Measurements from ENCODE around the gene DNAH8. TPM values are rescaled to one million over a fixed set of nuclear protein-coding genes. Genes with fewer than 3 reads are reported as not detected.

DNAH8 gene
- polyA plus RNA-seq, 1 of the 3 experiments (the other 2 are of a cell fraction), result not detected

DNA sequence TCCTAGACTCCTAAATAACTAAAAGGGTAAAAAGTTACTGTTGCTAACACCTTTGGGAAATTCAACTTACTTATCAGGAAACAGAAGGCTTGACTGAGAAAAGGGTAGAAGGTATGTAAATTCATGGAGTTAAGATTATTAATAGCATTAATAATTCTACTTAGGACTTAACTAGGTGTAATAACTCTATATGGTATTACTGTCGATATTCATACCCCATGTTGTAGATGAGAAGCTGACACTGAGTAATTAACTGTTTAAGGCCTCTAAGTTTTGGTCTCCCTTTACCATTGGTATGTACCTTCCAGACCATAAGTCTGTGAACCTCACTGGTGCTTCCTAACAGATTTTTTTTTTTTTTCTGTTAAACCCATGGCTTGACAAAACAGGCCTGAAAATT is 27.6 kb upstream of the DNAH8 start:
- peaks cover 0 to 5% of the 10 kb centered on the region in 2 experiments; a peak in 1 of 4 replicates for H3K4me1 ChIP-seq (ENCODE audit: control insufficient read depth in 1 of 2, insufficient read depth in 2 of 2, low read depth in 1 of 2, low read length in 1 of 2)
- WGBS (ENCODE audit: low lambda C conversion rate), result 100% methylated on average over 1 of the region's 1 CpG
- H3K27ac ChIP-seq (ENCODE audit: low read depth in 2 of 2, low read length in 1 of 2), result no peak overlapping the region
- ChIA-PET CTCF (no interaction called here), POLR2A (no interaction called here)
- H3K9me3 ChIP-seq, result no peaks in the 10 kb centered on the region
- H3K9me2 ChIP-seq, result no peaks in the 10 kb centered on the region
- no peak overlapping the region for H3K4me2 ChIP-seq
- no peak overlapping the region for H3K4me3 ChIP-seq (ENCODE audit: low read depth in 2 of 2, low read length in 1 of 2)
- no peak overlapping the region for H3K9ac ChIP-seq
- peaks cover 17% of the 10 kb centered on the region; the same call in 1 of the 2 replicates for H4K20me1 ChIP-seq (ENCODE audit: insufficient read depth)
- H3F3A ChIP-seq (replicated peaks; ENCODE audit: insufficient read depth), result peaks cover 7% of the 10 kb centered on the region
- H2AFZ ChIP-seq (ENCODE audit: low read depth), result no peak overlapping the region
- H3K36me3 ChIP-seq (replicated peaks in 1 of 2; ENCODE audit: control insufficient read depth in 1 of 2, insufficient read depth in 2 of 2, low read length in 1 of 2), result peaks cover 14 to 32% of the 10 kb centered on the region in 2 experiments
- no peaks in the 10 kb centered on the region for H3K27me3 ChIP-seq (ENCODE audit: insufficient read depth)
- no peak for TF ChIP-seq EZH2phosphoT487 (IDR thresholded peaks at IDR 0.05; ENCODE audit: borderline replicate concordance, low read depth)
- TF ChIP-seq PBX3 (IDR thresholded peaks at IDR 0.05), result no peak
- no peak for TF ChIP-seq IRF3 (IDR thresholded peaks at IDR 0.05; ENCODE audit: low read depth, low read length)
- peaks cover 63% of the 10 kb centered on the region for H3K79me2 ChIP-seq (ENCODE audit: insufficient read depth)
- DNase-seq, result no peak

DNA sequence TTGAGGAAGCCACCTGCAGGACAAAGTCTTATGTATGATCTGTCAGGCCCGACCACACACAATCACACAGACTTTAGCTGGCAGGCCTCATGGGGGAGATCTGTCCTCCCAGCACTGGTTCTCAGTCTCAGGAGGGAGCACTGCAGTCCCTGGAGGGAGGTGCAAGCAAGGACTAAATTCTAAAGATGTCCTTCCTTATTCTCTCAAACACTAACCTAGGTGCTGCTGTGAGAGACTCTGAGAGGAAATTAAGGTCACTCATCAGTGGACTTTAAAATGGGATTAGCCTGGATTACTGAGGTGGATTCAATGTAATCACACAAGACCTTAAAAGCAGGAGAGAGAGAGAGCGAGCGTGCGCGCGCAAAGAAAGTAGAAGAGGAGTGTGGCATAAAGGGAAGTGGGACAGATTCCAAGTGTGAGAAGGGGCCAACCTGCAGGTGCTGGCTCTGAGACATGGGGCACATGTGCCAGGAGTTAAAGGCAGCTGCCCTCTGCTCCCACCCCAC is 26.5 kb upstream of the DNAH8 start:
- WGBS (ENCODE audit: low lambda C conversion rate), result 96% methylated on average over 6 of the region's 6 CpGs
- Histone ChIP-seq H3K9ac (no peak overlapping the region), H4K20me1 (ENCODE audit: insufficient read depth) (peaks cover 17% of the 10 kb centered on the region; the same call in 1 of the 2 replicates), H3K4me2 (no peak overlapping the region), H2AFZ (ENCODE audit: low read depth) (no peak overlapping the region), H3K27ac (ENCODE audit: low read depth in 2 of 2, low read length in 1 of 2) (no peak overlapping the region; a peak in 1 of 4 replicates), H3K79me2 (ENCODE audit: insufficient read depth) (peaks cover 72% of the 10 kb centered on the region), H3K27me3 (ENCODE audit: insufficient read depth) (no peaks in the 10 kb centered on the region), H3K36me3 (replicated peaks in 1 of 2; ENCODE audit: control insufficient read depth in 1 of 2, insufficient read depth in 2 of 2, low read length in 1 of 2) (peaks cover 5 to 25% of the 10 kb centered on the region in 2 experiments), H3F3A (replicated peaks; ENCODE audit: insufficient read depth) (peaks cover 7% of the 10 kb centered on the region), H3K4me3 (ENCODE audit: low read depth in 2 of 2, low read length in 1 of 2) (no peak overlapping the region), H3K9me2 (no peaks in the 10 kb centered on the region), H3K4me1 (ENCODE audit: control insufficient read depth in 1 of 2, insufficient read depth in 2 of 2, low read depth in 1 of 2, low read length in 1 of 2) (peaks cover 0 to 5% of the 10 kb centered on the region in 2 experiments; a peak in 1 of 4 replicates), H3K9me3 (no peaks in the 10 kb centered on the region)
- DNase-seq, result no peak
- POLR2A ChIA-PET, result no interaction called here
- TF ChIP-seq EZH2phosphoT487 (IDR thresholded peaks at IDR 0.05; ENCODE audit: borderline replicate concordance, low read depth) (no peak), GATA2 (CRISPR knock-in tag; IDR thresholded peaks at IDR 0.05) (no peak), CHD2 (IDR thresholded peaks at IDR 0.05; ENCODE audit: low read length, partially characterized antibody) (no peak), NRF1 (IDR thresholded peaks at IDR 0.05; ENCODE audit: low read depth, low read length) (no peak), RXRA (IDR thresholded peaks at IDR 0.05; ENCODE audit: borderline replicate concordance, low read depth) (no peak), SIN3A (IDR thresholded peaks at IDR 0.05; ENCODE audit: borderline replicate concordance, low read depth, low read length) (no peak), IRF3 (IDR thresholded peaks at IDR 0.05; ENCODE audit: low read depth, low read length) (no peak), RCOR1 (IDR thresholded peaks at IDR 0.05; ENCODE audit: low read length) (no peak), GABPA (IDR thresholded peaks at IDR 0.05; ENCODE audit: low read depth) (no peak), YY1 (IDR thresholded peaks at IDR 0.05; ENCODE audit: low read depth) (no peak), JUND (IDR thresholded peaks at IDR 0.05) (no peak), USF2 (IDR thresholded peaks at IDR 0.05; ENCODE audit: borderline replicate concordance, low read depth, low read length) (no peak), MXI1 (IDR thresholded peaks at IDR 0.05; ENCODE audit: low read depth, low read length) (no peak), EP300 (IDR thresholded peaks at IDR 0.05; ENCODE audit: borderline replicate concordance in 1 of 2, low read depth in 1 of 2, low read length in 1 of 2) (no peak), FOXM1 (IDR thresholded peaks at IDR 0.05; ENCODE audit: low read depth) (no peak), TCF12 (IDR thresholded peaks at IDR 0.05) (no peak), FOSL2 (IDR thresholded peaks at IDR 0.05; ENCODE audit: borderline replicate concordance, low read depth) (no peak), SMC3 (IDR thresholded peaks at IDR 0.05; ENCODE audit: low read depth, low read length) (no peak)
- TF ChIP-seq, protein P1, sequence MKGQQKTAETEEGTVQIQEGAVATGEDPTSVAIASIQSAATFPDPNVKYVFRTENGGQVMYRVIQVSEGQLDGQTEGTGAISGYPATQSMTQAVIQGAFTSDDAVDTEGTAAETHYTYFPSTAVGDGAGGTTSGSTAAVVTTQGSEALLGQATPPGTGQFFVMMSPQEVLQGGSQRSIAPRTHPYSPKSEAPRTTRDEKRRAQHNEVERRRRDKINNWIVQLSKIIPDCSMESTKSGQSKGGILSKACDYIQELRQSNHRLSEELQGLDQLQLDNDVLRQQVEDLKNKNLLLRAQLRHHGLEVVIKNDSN (IDR thresholded peaks at IDR 0.05; ENCODE audit: borderline replicate concordance, low read depth), result no peak
- TF ChIP-seq, protein P2, sequence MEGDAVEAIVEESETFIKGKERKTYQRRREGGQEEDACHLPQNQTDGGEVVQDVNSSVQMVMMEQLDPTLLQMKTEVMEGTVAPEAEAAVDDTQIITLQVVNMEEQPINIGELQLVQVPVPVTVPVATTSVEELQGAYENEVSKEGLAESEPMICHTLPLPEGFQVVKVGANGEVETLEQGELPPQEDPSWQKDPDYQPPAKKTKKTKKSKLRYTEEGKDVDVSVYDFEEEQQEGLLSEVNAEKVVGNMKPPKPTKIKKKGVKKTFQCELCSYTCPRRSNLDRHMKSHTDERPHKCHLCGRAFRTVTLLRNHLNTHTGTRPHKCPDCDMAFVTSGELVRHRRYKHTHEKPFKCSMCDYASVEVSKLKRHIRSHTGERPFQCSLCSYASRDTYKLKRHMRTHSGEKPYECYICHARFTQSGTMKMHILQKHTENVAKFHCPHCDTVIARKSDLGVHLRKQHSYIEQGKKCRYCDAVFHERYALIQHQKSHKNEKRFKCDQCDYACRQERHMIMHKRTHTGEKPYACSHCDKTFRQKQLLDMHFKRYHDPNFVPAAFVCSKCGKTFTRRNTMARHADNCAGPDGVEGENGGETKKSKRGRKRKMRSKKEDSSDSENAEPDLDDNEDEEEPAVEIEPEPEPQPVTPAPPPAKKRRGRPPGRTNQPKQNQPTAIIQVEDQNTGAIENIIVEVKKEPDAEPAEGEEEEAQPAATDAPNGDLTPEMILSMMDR (IDR thresholded peaks at IDR 0.05), result no peak
- CTCF ChIA-PET, result no interaction called here
